ENCODE results near the gene INSIG1.

INSIG1 gene

GRCh38 chr7:155308330-155309020, 10.8 kb downstream of the INSIG1 start:
- Histone ChIP-seq H3K27ac (ENCODE audit: low read depth, low read length) (no peak overlapping the region), H3K9me3 (ENCODE audit: low read length) (no peaks in the 10 kb centered on the region), H3K9ac (ENCODE audit: low read length) (no peak overlapping the region), H3K4me3 (ENCODE audit: low read depth in 1 of 2, low read length in 2 of 2) (no peak overlapping the region), H3K4me1 (ENCODE audit: insufficient read depth, low read length) (no peaks in the 10 kb centered on the region), H3K36me3 (ENCODE audit: insufficient read depth, low read length) (peaks cover 33% of the 10 kb centered on the region), H3K27me3 (ENCODE audit: control insufficient read depth in 1 of 2, insufficient read depth in 2 of 2, low read length in 2 of 2) (no peaks in the 10 kb centered on the region)

- H3K9me3 ChIP-seq (ENCODE audit: low read length), result no peaks in the 10 kb centered on the region
- H3K27me3 ChIP-seq (ENCODE audit: control insufficient read depth in 1 of 2, insufficient read depth in 2 of 2, low read length in 2 of 2), result no peaks in the 10 kb centered on the region
- H3K36me3 ChIP-seq (ENCODE audit: insufficient read depth, low read length), result peaks cover 28% of the 10 kb centered on the region
- no peaks in the 10 kb centered on the region for H3K4me1 ChIP-seq (ENCODE audit: insufficient read depth, low read length)
- H3K9ac ChIP-seq (ENCODE audit: low read length), result no peak overlapping the region
- H3K4me3 ChIP-seq (ENCODE audit: low read depth in 1 of 2, low read length in 2 of 2), result no peak overlapping the region
- no peak overlapping the region for H3K27ac ChIP-seq (ENCODE audit: low read depth, low read length)
These were observed 11.3 kb downstream of the INSIG1 start for GRCh38 chr7:155309021-155309338.

DNA sequence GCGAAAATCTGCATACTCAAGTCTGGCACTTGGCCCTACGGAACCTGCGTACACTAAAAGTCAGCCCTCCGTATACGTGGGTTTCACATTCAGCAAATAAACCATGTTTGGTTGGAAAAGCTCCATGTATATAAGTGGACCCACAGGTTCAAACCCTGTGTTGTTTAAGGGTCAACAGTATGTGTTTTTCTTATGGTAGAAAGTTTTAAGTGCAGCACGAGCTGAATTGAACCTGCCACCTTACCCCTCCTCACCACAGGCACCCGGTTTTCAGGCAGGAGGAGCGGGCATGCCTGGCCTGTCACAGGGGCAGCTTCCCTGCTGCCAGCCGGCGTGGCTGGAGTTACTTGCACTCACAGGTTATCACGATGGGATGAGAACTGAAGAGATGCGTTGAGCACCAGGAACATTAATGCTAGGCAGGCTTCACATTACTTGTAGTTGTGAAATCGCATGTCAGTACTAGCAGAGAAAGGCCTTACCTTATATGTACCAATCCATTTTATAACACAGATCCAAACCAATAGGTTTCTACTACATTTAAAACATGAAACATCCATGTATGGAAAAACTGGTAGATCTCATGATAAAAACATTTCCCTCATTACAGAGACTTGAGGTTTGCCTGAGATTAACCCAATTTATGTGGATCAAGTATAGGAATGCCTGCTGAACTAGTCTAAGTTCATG, 12.9 kb downstream of the INSIG1 start:
- Histone ChIP-seq H3K4me3 (ENCODE audit: low read depth in 1 of 2, low read length in 2 of 2) (no peak overlapping the region), H3K27ac (ENCODE audit: low read depth, low read length) (no peak overlapping the region), H3K36me3 (ENCODE audit: insufficient read depth, low read length) (peaks cover 27% of the 10 kb centered on the region), H3K9me3 (ENCODE audit: low read length) (no peaks in the 10 kb centered on the region), H3K4me1 (ENCODE audit: insufficient read depth, low read length) (no peaks in the 10 kb centered on the region), H3K9ac (ENCODE audit: low read length) (no peak overlapping the region), H3K27me3 (ENCODE audit: control insufficient read depth in 1 of 2, insufficient read depth in 2 of 2, low read length in 2 of 2) (no peaks in the 10 kb centered on the region)

GRCh38 chr7:155311826-155312537, 14.3 kb downstream of the INSIG1 start:
- Histone ChIP-seq H3K27ac (ENCODE audit: low read depth, low read length) (no peak overlapping the region), H3K27me3 (ENCODE audit: control insufficient read depth in 1 of 2, insufficient read depth in 2 of 2, low read length in 2 of 2) (no peaks in the 10 kb centered on the region), H3K36me3 (ENCODE audit: insufficient read depth, low read length) (peaks cover 20% of the 10 kb centered on the region), H3K9ac (ENCODE audit: low read length) (no peak overlapping the region), H3K4me1 (ENCODE audit: insufficient read depth, low read length) (no peaks in the 10 kb centered on the region), H3K4me3 (ENCODE audit: low read depth in 1 of 2, low read length in 2 of 2) (no peak overlapping the region), H3K9me3 (ENCODE audit: low read length) (no peaks in the 10 kb centered on the region)

GRCh38 chr7:155312633-155313032, 15.0 kb downstream of the INSIG1 start:
- Histone ChIP-seq H3K27me3 (ENCODE audit: control insufficient read depth in 1 of 2, insufficient read depth in 2 of 2, low read length in 2 of 2) (no peaks in the 10 kb centered on the region), H3K36me3 (ENCODE audit: insufficient read depth, low read length) (peaks cover 13% of the 10 kb centered on the region), H3K9ac (ENCODE audit: low read length) (no peak overlapping the region), H3K4me3 (ENCODE audit: low read depth in 1 of 2, low read length in 2 of 2) (no peak overlapping the region), H3K27ac (ENCODE audit: low read depth, low read length) (no peak overlapping the region), H3K4me1 (ENCODE audit: insufficient read depth, low read length) (no peaks in the 10 kb centered on the region), H3K9me3 (ENCODE audit: low read length) (no peaks in the 10 kb centered on the region)

- H3K9ac ChIP-seq (ENCODE audit: low read length), result no peak overlapping the region
- H3K36me3 ChIP-seq (ENCODE audit: insufficient read depth, low read length), result peaks cover 13% of the 10 kb centered on the region
These were observed 15.4 kb downstream of the INSIG1 start for GRCh38 chr7:155313096-155313495.

GRCh38 chr7:155315977-155316376, 18.3 kb downstream of the INSIG1 start:
- Histone ChIP-seq H3K36me3 (ENCODE audit: insufficient read depth, low read length) (no peaks in the 10 kb centered on the region), H3K4me1 (ENCODE audit: insufficient read depth, low read length) (no peaks in the 10 kb centered on the region), H3K4me3 (ENCODE audit: low read depth in 1 of 2, low read length in 2 of 2) (no peak overlapping the region), H3K9ac (ENCODE audit: low read length) (no peak overlapping the region), H3K27ac (ENCODE audit: low read depth, low read length) (no peak overlapping the region), H3K9me3 (ENCODE audit: low read length) (no peaks in the 10 kb centered on the region), H3K27me3 (ENCODE audit: control insufficient read depth in 1 of 2, insufficient read depth in 2 of 2, low read length in 2 of 2) (no peaks in the 10 kb centered on the region)

More at GRCh38 chr7:155313096-155313495, 15.4 kb downstream of the INSIG1 start:
- Histone ChIP-seq H3K27ac (ENCODE audit: low read depth, low read length) (no peak overlapping the region), H3K4me1 (ENCODE audit: insufficient read depth, low read length) (no peaks in the 10 kb centered on the region), H3K27me3 (ENCODE audit: control insufficient read depth in 1 of 2, insufficient read depth in 2 of 2, low read length in 2 of 2) (no peaks in the 10 kb centered on the region), H3K4me3 (ENCODE audit: low read depth in 1 of 2, low read length in 2 of 2) (no peak overlapping the region), H3K9me3 (ENCODE audit: low read length) (no peaks in the 10 kb centered on the region)

DNA sequence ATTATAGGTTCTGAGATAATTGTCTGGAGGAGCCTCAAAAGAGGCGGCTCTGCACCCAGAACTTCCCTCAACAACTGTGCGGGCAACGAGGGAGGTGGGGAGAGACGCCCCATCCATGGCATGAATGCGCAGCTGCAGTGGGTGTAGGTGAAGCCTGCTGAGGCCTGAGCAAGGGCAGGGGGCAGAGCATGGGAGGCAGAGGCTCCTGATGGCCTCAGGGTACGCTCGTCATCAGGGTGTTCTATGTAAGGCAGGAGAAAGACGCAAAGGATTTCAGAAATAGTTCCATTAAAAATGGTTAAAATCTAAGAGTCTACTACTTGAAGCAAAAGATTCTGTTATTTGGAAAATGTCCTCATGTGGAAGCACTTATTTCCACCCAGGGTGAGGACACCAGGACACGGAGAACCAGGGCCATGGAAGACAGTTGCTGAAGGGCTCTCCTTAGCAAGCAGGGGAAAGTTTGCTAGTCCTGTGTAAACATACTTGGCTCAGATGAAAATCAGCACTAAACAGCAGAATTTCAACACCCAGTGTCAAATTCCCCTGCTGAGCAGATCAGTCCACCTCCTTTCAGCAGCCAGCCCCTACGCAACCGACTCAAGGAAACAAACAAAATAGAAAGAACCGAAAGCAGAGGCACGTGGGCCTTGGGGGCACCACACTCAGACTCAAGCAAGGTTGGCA, 18.9 kb downstream of the INSIG1 start:
- Histone ChIP-seq H3K9me3 (ENCODE audit: low read length) (no peaks in the 10 kb centered on the region), H3K27ac (ENCODE audit: low read depth, low read length) (no peak overlapping the region), H3K36me3 (ENCODE audit: insufficient read depth, low read length) (no peaks in the 10 kb centered on the region), H3K4me3 (ENCODE audit: low read depth in 1 of 2, low read length in 2 of 2) (no peak overlapping the region), H3K4me1 (ENCODE audit: insufficient read depth, low read length) (no peaks in the 10 kb centered on the region), H3K9ac (ENCODE audit: low read length) (no peak overlapping the region), H3K27me3 (ENCODE audit: control insufficient read depth in 1 of 2, insufficient read depth in 2 of 2, low read length in 2 of 2) (peaks cover 0 to 1% of the 10 kb centered on the region in 2 donors)

- Histone ChIP-seq H3K27me3 (ENCODE audit: control insufficient read depth in 1 of 2, insufficient read depth in 2 of 2, low read length in 2 of 2) (peaks cover 0 to 3% of the 10 kb centered on the region in 2 donors), H3K27ac (ENCODE audit: low read depth, low read length) (no peak overlapping the region), H3K36me3 (ENCODE audit: insufficient read depth, low read length) (no peaks in the 10 kb centered on the region), H3K9ac (ENCODE audit: low read length) (no peak overlapping the region), H3K4me1 (ENCODE audit: insufficient read depth, low read length) (no peaks in the 10 kb centered on the region), H3K9me3 (ENCODE audit: low read length) (no peaks in the 10 kb centered on the region), H3K4me3 (ENCODE audit: low read depth in 1 of 2, low read length in 2 of 2) (no peak overlapping the region)
These were observed 19.4 kb downstream of the INSIG1 start for GRCh38 chr7:155317114-155317434.

GRCh38 chr7:155318245-155318644, 20.6 kb downstream of the INSIG1 start:
- Histone ChIP-seq H3K27me3 (ENCODE audit: control insufficient read depth in 1 of 2, insufficient read depth in 2 of 2, low read length in 2 of 2) (peaks cover 0 to 3% of the 10 kb centered on the region in 2 donors), H3K4me3 (ENCODE audit: low read depth in 1 of 2, low read length in 2 of 2) (no peak overlapping the region), H3K27ac (ENCODE audit: low read depth, low read length) (no peak overlapping the region), H3K36me3 (ENCODE audit: insufficient read depth, low read length) (no peaks in the 10 kb centered on the region), H3K4me1 (ENCODE audit: insufficient read depth, low read length) (no peaks in the 10 kb centered on the region), H3K9me3 (ENCODE audit: low read length) (no peaks in the 10 kb centered on the region), H3K9ac (ENCODE audit: low read length) (no peak overlapping the region)

DNA sequence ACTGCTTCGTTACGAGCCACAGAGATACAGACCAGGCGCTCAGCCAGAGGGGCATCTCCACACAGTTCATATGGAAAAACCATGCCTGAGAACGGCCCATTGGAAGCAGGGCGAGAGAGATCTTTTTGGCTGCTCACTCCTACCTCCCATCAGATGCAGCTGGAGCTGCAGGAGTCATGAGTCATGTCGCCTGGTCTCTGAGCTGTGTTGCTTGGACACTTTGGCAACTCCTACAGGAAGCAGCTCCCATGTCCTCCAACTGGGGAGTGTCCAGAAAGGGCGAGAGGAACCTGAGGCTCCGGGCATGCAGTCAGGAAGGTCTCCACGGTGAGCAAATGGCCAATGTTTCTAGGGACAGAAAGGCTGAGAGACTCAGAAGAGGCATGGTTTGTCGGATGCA, 24.9 kb downstream of the INSIG1 start:
- Histone ChIP-seq H3K9me3 (ENCODE audit: low read length) (no peaks in the 10 kb centered on the region), H3K9ac (ENCODE audit: low read length) (no peak overlapping the region), H3K27ac (ENCODE audit: low read depth, low read length) (no peak overlapping the region), H3K4me3 (ENCODE audit: low read depth in 1 of 2, low read length in 2 of 2) (no peak overlapping the region), H3K36me3 (ENCODE audit: insufficient read depth, low read length) (no peaks in the 10 kb centered on the region), H3K4me1 (ENCODE audit: insufficient read depth, low read length) (no peaks in the 10 kb centered on the region), H3K27me3 (ENCODE audit: control insufficient read depth in 1 of 2, insufficient read depth in 2 of 2, low read length in 2 of 2) (peaks cover 0 to 3% of the 10 kb centered on the region in 2 donors)

All from muscle layer of colon (tissue), 2 donors.